Ishikawa (cell line): Measurements from ENCODE around the gene REN.

Experiments used
- CEBPB ChIP-seq: IDR thresholded peaks from 2 replicates; pipeline ENCODE4 v1.6.1; 2012
- CREB1 ChIP-seq: IDR thresholded peaks from 2 replicates; pipeline ENCODE4 v1.6.1; 2012; ENCODE audit warnings: low read depth
- EGR1 ChIP-seq: IDR thresholded peaks from 2 replicates; pipeline ENCODE4 v1.6.1; 2012
- EP300 ChIP-seq: IDR thresholded peaks from 2 replicates; pipeline ENCODE4 v1.6.1; 2012; ENCODE audit warnings: borderline replicate concordance
- FOXM1 ChIP-seq: IDR thresholded peaks from 2 replicates; pipeline ENCODE4 v1.6.1; 2012; ENCODE audit warnings: low read depth, borderline replicate concordance
- NFIC ChIP-seq: IDR thresholded peaks from 2 replicates; pipeline ENCODE4 v1.6.1; 2012
- RAD21 ChIP-seq: IDR thresholded peaks from 2 replicates; pipeline ENCODE4 v1.6.1; 2012; ENCODE audit warnings: low read depth
- TAF1 ChIP-seq: IDR thresholded peaks from 2 replicates; pipeline ENCODE4 v1.6.1; 2012; ENCODE audit warnings: low read depth, mild to moderate bottlenecking
- TCF12 ChIP-seq: IDR thresholded peaks from 2 replicates; pipeline ENCODE4 v1.6.1; 2012; ENCODE audit warnings: low read depth
- TEAD4 ChIP-seq: IDR thresholded peaks from 2 replicates; pipeline ENCODE4 v1.6.1; 2012
- YY1 ChIP-seq: IDR thresholded peaks from 2 replicates; pipeline ENCODE4 v1.6.1; 2012; ENCODE audit warnings: low read depth
- TF ChIP-seq, protein P1 (sequence below): IDR thresholded peaks from 2 replicates; pipeline ENCODE4 v1.6.1; 2012; ENCODE audit warnings: low read depth, mild to moderate bottlenecking
- TF ChIP-seq, protein P2 (sequence below): IDR thresholded peaks from 2 replicates; pipeline ENCODE4 v1.6.1; 2012
- TF ChIP-seq, protein P3 (sequence below): IDR thresholded peaks from 2 replicates; pipeline ENCODE4 v1.6.1; 2012

DNA sequence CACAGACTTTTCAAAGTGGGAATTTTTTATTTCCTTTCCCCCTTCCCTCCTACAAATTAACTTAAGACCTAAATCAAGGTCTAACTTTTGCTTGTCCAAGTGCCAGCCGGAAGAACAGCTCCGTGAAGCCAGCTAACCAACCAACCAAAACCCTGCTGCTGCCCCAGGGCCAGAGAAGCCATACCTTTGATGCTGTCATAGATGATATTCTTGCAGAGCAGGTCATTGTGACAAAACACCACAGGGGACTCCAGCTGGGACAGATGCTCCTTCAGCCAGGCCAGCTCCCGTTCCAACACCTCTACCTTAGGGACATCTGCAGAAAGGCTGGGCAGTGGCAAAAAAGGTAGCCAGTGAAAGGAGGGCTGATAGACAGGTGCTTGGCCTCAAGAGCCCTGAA is 25.0 kb downstream of the REN start:
- TF ChIP-seq, protein P1, sequence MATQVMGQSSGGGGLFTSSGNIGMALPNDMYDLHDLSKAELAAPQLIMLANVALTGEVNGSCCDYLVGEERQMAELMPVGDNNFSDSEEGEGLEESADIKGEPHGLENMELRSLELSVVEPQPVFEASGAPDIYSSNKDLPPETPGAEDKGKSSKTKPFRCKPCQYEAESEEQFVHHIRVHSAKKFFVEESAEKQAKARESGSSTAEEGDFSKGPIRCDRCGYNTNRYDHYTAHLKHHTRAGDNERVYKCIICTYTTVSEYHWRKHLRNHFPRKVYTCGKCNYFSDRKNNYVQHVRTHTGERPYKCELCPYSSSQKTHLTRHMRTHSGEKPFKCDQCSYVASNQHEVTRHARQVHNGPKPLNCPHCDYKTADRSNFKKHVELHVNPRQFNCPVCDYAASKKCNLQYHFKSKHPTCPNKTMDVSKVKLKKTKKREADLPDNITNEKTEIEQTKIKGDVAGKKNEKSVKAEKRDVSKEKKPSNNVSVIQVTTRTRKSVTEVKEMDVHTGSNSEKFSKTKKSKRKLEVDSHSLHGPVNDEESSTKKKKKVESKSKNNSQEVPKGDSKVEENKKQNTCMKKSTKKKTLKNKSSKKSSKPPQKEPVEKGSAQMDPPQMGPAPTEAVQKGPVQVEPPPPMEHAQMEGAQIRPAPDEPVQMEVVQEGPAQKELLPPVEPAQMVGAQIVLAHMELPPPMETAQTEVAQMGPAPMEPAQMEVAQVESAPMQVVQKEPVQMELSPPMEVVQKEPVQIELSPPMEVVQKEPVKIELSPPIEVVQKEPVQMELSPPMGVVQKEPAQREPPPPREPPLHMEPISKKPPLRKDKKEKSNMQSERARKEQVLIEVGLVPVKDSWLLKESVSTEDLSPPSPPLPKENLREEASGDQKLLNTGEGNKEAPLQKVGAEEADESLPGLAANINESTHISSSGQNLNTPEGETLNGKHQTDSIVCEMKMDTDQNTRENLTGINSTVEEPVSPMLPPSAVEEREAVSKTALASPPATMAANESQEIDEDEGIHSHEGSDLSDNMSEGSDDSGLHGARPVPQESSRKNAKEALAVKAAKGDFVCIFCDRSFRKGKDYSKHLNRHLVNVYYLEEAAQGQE, result no peak
- TF ChIP-seq, protein P2, sequence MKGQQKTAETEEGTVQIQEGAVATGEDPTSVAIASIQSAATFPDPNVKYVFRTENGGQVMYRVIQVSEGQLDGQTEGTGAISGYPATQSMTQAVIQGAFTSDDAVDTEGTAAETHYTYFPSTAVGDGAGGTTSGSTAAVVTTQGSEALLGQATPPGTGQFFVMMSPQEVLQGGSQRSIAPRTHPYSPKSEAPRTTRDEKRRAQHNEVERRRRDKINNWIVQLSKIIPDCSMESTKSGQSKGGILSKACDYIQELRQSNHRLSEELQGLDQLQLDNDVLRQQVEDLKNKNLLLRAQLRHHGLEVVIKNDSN, result no peak
- no peak for TF ChIP-seq TAF1
- no peak for TF ChIP-seq EGR1
- TF ChIP-seq RAD21, result no peak
- TF ChIP-seq EP300, result no peak
- no peak for TF ChIP-seq FOXM1
- TF ChIP-seq CREB1, result no peak
- no peak for TF ChIP-seq CEBPB
- no peak for TF ChIP-seq YY1
- TF ChIP-seq TEAD4, result no peak
- TF ChIP-seq NFIC, result no peak
- TF ChIP-seq, protein P3, sequence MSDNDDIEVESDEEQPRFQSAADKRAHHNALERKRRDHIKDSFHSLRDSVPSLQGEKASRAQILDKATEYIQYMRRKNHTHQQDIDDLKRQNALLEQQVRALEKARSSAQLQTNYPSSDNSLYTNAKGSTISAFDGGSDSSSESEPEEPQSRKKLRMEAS, result no peak
- no peak for TF ChIP-seq TCF12
